Smooth muscle cell (in vitro differentiated cells): ENCODE data around the gene PRSS16. TPM values are rescaled to one million over a fixed set of nuclear protein-coding genes. Genes with fewer than 3 reads are reported as not detected.

ENCODE experiments used
- DNase-seq: peaks from one replicate; lab custom pipeline; 2025; ENCODE audit not compliant: unreplicated experiment; lab: John Stamatoyannopoulos, UW
- H2AFZ ChIP-seq: fragments of 200-600 bp; sonication (generic); 2 replicates; pipeline ENCODE4 v1.6.0; 2016; ENCODE audit warnings: antibody characterized with exemption, low read depth, mild to moderate bottlenecking
- H3F3A ChIP-seq: fragments of 200-600 bp; sonication (generic); 2 replicates; pipeline ENCODE4 v1.6.0; 2017; ENCODE audit warnings: antibody characterized with exemption, low read depth
- H3K27ac ChIP-seq: fragments of 200-600 bp; sonication (generic); 2 replicates; pipeline ENCODE4 v1.5.1; 2016; ENCODE audit warnings: low read depth, mild to moderate bottlenecking
- H3K27me3 ChIP-seq: fragments of 200-600 bp; sonication (generic); 2 replicates; pipeline ENCODE4 v1.6.1; 2016; ENCODE audit warnings: low read depth, mild to moderate bottlenecking
- H3K36me3 ChIP-seq: fragments of 200-600 bp; sonication (generic); 2 replicates; pipeline ENCODE4 v1.5.1; 2016; ENCODE audit warnings: low read depth
- H3K4me1 ChIP-seq: fragments of 200-600 bp; sonication (generic); 2 replicates; pipeline ENCODE4 v1.5.1; 2016; ENCODE audit warnings: low read depth
- H3K4me2 ChIP-seq: fragments of 200-600 bp; sonication (generic); 2 replicates; pipeline ENCODE4 v1.6.0; 2016; ENCODE audit warnings: mild to moderate bottlenecking
- H3K4me3 ChIP-seq: fragments of 200-600 bp; sonication (generic); 2 replicates; pipeline ENCODE4 v1.5.1; 2016; ENCODE audit warnings: mild to moderate bottlenecking
- H3K79me2 ChIP-seq: fragments of 200-600 bp; sonication (generic); 2 replicates; pipeline ENCODE4 v1.6.0; 2016; ENCODE audit warnings: low read depth, mild to moderate bottlenecking
- H3K9ac ChIP-seq: fragments of 200-600 bp; sonication (generic); 2 replicates; pipeline ENCODE4 v1.6.0; 2016; ENCODE audit warnings: low read depth
- H3K9me3 ChIP-seq: fragments of 200-600 bp; sonication (generic); replicated peaks from 2 replicates; pipeline ENCODE4 v1.5.1; 2016; ENCODE audit warnings: low read depth
- H4K20me1 ChIP-seq: fragments of 200-600 bp; sonication (generic); 2 replicates; pipeline ENCODE4 v1.6.0; 2016; ENCODE audit warnings: low read depth
- CTCF ChIP-seq: fragments of 200-600 bp; sonication (generic); IDR thresholded peaks from 2 replicates; pipeline ENCODE4 v1.5.1; 2017; ENCODE audit warnings: borderline replicate concordance, mild to moderate bottlenecking, antibody characterized with exemption; ENCODE audit not compliant: insufficient read depth, poor library complexity, severe bottlenecking
- WGBS: methylation state at CpG from one replicate; pipeline ENCODE4 v1.1.7; 2016; ENCODE audit warnings: low lambda C conversion rate; 5-methylcytosine and 5-hydroxymethylcytosine counted together
- polyA plus RNA-seq: library from polyadenylated mRNA; unstranded; fragments of >200 nt; fragmentation: Nextera tagmentation; extraction: Ambion mirVana; gene quantifications from 2 replicates; pipeline ENCODE4 v1.2.1, GENCODE V29; 2016
- total RNA-seq: library from RNA; depleted of rRNA; stranded (reverse); fragments of >200 nt; gene quantifications from 2 replicates; pipeline ENCODE4 v1.2.3, GENCODE V29; 2014

The PRSS16 gene
- total and polyA plus RNA-seq, 2 experiments from 2014 or later, result 2.8 to 7.6 TPM

- Histone ChIP-seq H3K27ac (no peak overlapping the region), H3K4me1 (no peaks in the 10 kb centered on the region), H3K36me3 (no peaks in the 10 kb centered on the region), H3K9ac (no peak overlapping the region), H3K9me3 (no peaks in the 10 kb centered on the region), H4K20me1 (no peaks in the 10 kb centered on the region), H3K79me2 (no peaks in the 10 kb centered on the region), H3K27me3 (peaks cover 23% of the 10 kb centered on the region), H2AFZ (no peak overlapping the region), H3K4me3 (no peak overlapping the region), H3F3A (no peaks in the 10 kb centered on the region), H3K4me2 (no peak overlapping the region)
- no peak for DNase-seq
- WGBS, result 58% methylated on average over 16 of the region's 16 CpGs
- TF ChIP-seq CTCF, result no peak
Measured at GRCh38 chr6:27303613-27304272, 56.2 kb downstream of the PRSS16 start.

Other genes with a start within 250 kb of the PRSS16 start
- gene POM121L2, start 64.6 kb downstream of the PRSS16 start, total RNA-seq, result not detected in 2 replicates
- gene POM121L2, start 64.6 kb downstream of the PRSS16 start, polyA plus RNA-seq, result not detected in 2 replicates
- 6.4 and 11.8 TPM in 2 replicates for gene ZNF391, start 141.1 kb downstream of the PRSS16 start, total RNA-seq
- gene ZNF391, start 141.1 kb downstream of the PRSS16 start, polyA plus RNA-seq, result 5.4 and 8.2 TPM in 2 replicates
- 9.9 and 19.5 TPM in 2 replicates for gene ZNF184, start 225.4 kb downstream of the PRSS16 start, total RNA-seq
- 6.6 and 7.8 TPM in 2 replicates for gene ZNF184, start 225.4 kb downstream of the PRSS16 start, polyA plus RNA-seq